ENCODE data around the gene LRRC27. TPM values are rescaled to one million over a fixed set of nuclear protein-coding genes. Genes with fewer than 3 reads are reported as not detected.

LRRC27 gene
- total and polyA plus RNA-seq, 2 experiments from 2014 or later, result 19.0 to 21.8 TPM

GRCh38 chr10:132369636-132370185 is 37.7 kb downstream of the LRRC27 start:
- H3K4me1 ChIP-seq (ENCODE audit: low read depth), result no peaks in the 10 kb centered on the region
- no peaks in the 10 kb centered on the region for H3K9me3 ChIP-seq (ENCODE audit: low read depth)
- no peak for DNase-seq (ENCODE audit: low read depth in 1 of 2, low spot score in 1 of 2)
- H3K27ac ChIP-seq, result no peak overlapping the region
- no peak for TF ChIP-seq CTCF (IDR thresholded peaks at IDR 0.05; ENCODE audit: low read depth, low read length)
- H3K27me3 ChIP-seq, result no peaks in the 10 kb centered on the region
- no peak overlapping the region for H3K4me3 ChIP-seq
- H3K36me3 ChIP-seq, result peaks cover 9% of the 10 kb centered on the region

- no peaks in the 10 kb centered on the region for H3K9me3 ChIP-seq (ENCODE audit: low read depth)
- H3K36me3 ChIP-seq, result peaks cover 9% of the 10 kb centered on the region
- no peak for TF ChIP-seq CTCF (IDR thresholded peaks at IDR 0.05; ENCODE audit: low read depth, low read length)
- H3K27me3 ChIP-seq, result no peaks in the 10 kb centered on the region
- H3K4me3 ChIP-seq, result no peak overlapping the region
- no peak overlapping the region for H3K27ac ChIP-seq
- no peak for DNase-seq (ENCODE audit: low read depth in 1 of 2, low spot score in 1 of 2)
- H3K4me1 ChIP-seq (ENCODE audit: low read depth), result peaks cover 2% of the 10 kb centered on the region
These were observed 38.7 kb downstream of the LRRC27 start for GRCh38 chr10:132370426-132371340.

DNA sequence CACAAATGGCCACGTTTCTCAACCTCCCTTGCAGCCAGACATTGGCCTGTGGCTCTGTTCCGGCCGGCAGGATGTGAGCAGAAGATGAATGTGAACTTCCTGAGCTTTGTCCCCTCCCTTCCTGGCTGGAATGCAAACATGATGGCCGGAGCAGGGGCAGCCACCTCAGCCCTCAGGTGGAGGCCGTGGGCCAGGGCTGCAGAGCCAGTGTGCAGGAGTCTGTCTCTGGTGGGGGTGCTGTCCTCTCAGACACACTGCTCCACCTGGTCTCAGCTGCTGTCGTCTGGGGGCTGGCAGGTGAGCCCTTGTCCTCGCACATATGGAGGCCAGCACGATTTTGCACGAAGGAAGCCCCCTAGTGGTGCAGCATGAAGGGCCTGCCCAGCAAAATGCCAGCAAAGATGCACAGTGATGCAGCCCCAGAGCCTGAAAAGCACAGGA is 39.7 kb downstream of the LRRC27 start:
- peak; percentile 38 for TF ChIP-seq CTCF (IDR thresholded peaks at IDR 0.05; ENCODE audit: low read depth, low read length)
- no peaks in the 10 kb centered on the region for H3K27me3 ChIP-seq
- H3K36me3 ChIP-seq, result peaks cover 7% of the 10 kb centered on the region
- no peak for DNase-seq (ENCODE audit: low read depth in 1 of 2, low spot score in 1 of 2)
- no peaks in the 10 kb centered on the region for H3K9me3 ChIP-seq (ENCODE audit: low read depth)
- H3K4me3 ChIP-seq, result no peak overlapping the region
- no peak overlapping the region for H3K27ac ChIP-seq
- peaks cover 4% of the 10 kb centered on the region for H3K4me1 ChIP-seq (ENCODE audit: low read depth)

DNA sequence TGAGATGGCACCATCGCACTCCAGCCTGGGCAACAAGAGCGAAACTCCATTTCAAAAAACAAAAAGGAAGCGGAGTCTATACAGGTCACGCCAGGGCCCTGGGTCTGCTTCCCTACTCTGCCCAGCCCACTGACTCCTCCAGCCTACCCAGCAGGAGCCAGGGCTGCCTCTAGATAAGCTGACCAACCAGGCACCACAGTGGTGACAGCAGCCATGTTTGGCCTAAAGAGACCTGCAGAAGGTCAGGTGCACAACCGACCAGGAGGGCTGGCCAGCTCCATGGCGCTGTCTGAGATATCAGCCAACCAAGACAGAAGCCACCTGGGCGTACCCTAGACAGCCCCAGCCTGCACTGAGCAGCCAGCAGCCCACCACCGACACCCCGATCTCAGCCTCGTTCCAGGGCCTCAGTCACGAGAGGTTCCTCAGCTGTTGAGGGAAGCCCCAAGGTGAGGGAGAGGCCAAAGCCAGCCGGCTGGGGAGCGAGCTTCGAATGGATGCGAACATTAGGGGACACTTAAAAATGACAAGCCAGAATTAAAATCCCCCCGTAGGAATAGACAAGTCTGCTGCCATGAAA is 40.6 kb downstream of the LRRC27 start:
- no peak overlapping the region for H3K27ac ChIP-seq
- no peaks in the 10 kb centered on the region for H3K9me3 ChIP-seq (ENCODE audit: low read depth)
- TF ChIP-seq CTCF (IDR thresholded peaks at IDR 0.05; ENCODE audit: low read depth, low read length), result no peak
- peaks cover 4% of the 10 kb centered on the region for H3K4me1 ChIP-seq (ENCODE audit: low read depth)
- no peak overlapping the region for H3K4me3 ChIP-seq
- no peak for DNase-seq (ENCODE audit: low read depth in 1 of 2, low spot score in 1 of 2)
- no peaks in the 10 kb centered on the region for H3K36me3 ChIP-seq
- no peaks in the 10 kb centered on the region for H3K27me3 ChIP-seq

GRCh38 chr10:132373241-132373955 is 41.4 kb downstream of the LRRC27 start:
- H3K27ac ChIP-seq, result no peak overlapping the region
- DNase-seq (ENCODE audit: low read depth in 1 of 2, low spot score in 1 of 2), result no peak
- TF ChIP-seq CTCF (IDR thresholded peaks at IDR 0.05; ENCODE audit: low read depth, low read length), result no peak
- no peaks in the 10 kb centered on the region for H3K27me3 ChIP-seq
- H3K4me1 ChIP-seq (ENCODE audit: low read depth), result peaks cover 4% of the 10 kb centered on the region
- no peaks in the 10 kb centered on the region for H3K36me3 ChIP-seq
- H3K4me3 ChIP-seq, result no peak overlapping the region
- no peaks in the 10 kb centered on the region for H3K9me3 ChIP-seq (ENCODE audit: low read depth)

Measured in cardiac muscle cell (in vitro differentiated cells and primary cell).